Activated CD4-positive, alpha-beta T cell treated with anti-CD3 and anti-CD28 coated beads, Interleukin-2, amount 50 U/mL, for 4 hours (primary cell): Measurements from ENCODE around the gene HIVEP3.

ENCODE experiments used
- DNase-seq, 2 experiments: peaks; one replicate each; pipeline ENCODE4 v3.0.0-alpha.2; 2020

HIVEP3 gene

GRCh38 chr1:41487126-41488039 lies 431.3 kb downstream of the HIVEP3 start:
- no peak for DNase-seq

DNA sequence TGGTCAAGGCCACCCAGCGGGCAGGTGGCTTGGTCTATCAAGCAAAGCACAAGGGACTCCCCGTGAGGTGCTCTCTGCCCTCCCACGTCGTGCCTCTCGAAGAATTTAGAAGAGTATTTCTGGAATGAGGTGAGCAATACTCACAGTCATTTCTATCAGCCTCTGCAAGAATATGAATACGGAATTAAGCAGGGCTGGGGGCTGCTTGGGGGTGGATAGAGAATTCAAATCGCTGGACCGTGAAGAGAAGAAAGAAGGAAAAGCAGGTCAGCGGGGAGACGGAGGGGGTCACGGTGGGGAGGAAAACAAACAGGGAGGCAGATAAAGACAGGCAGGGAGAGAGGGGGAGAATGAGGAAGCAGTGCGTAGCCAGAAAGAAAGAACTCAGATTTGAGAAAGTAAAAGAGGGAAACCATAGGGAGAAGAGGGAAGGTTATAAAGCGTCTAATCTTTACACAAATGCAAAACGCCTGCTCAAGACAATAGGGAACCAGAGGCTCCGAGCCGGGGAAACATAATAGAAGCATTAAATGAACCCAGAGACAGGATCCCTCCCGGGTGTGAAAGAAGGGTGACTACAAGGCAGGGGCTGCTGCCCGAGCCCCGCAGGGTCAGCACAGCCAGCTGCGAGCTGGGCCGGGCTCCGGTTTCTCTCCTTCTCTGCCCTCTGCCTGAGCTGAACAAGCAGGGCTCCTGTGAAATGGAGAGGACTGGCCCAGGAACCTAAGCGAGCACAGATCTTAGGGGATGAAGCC lies 432.2 kb downstream of the HIVEP3 start:
- DNase-seq, result no peak

- no peak for DNase-seq
Measured at GRCh38 chr1:41486053-41486370, 432.7 kb downstream of the HIVEP3 start.

DNA sequence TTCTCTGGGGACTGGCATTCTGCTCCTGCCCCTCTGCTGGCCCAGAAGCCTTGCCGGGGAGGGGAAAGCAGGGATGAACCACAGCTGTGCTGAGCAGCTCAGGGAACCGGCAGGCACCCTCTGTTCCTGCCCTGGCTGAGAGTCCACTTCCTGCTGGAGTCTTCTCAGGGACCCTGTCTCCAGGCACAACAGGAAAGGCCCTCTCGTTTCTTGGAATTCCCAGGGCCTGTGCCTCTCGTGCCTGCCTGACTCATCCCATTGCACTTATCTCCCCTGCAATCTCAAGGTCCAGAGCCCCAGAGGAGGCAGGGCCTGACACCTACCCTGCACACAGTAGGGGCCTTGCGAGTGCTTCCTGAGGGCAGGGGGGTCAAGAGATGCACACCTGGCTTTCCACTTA lies 433.1 kb downstream of the HIVEP3 start:
- DNase-seq, result no peak

DNA sequence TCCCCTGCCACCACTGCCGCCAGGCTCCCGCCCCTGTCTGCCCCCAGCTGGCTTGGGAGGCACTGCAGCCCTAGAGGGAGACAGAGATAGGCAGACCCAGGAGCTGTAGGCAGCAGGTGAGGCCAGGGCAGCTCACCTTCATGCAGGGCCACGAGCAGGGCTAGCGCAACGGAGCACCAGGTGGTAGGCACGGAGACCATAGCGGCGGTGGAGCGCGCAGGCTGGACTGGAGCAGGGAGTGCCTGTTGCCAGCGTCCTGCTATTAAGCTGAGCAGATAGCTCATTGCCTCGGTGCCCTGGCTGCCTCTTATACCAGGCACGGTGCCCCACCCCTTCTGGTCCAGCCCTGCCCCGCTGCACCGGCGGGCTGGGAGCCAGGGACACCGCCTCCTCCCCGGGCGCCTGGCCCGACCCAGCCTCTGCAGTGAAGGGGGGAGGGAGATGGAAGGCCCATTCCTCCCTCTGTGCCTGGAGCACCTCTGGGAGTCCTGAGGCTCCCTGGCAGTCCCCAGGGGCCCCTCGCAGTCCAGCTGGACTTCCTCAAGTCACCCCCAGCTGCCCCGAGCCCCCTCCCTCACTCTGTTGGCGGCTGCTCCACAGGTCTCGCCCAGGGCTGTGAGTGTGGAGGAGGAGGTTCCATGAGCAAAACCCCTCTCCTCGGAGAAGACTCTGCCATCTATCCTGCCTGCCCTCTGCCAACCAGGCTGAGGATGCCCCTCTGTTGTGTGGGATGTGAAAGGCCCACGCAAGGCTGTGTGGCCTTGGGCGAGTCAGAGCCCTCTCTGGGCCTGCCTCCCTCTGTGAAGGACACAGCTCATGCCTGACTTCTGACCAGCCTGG lies 434.1 kb downstream of the HIVEP3 start, which contains the start of gene EDN2:
Gene EDN2 (minus strand): TSS at position 282 of the 840 bp plus-strand sequence. CDS start 82 bp downstream, at position 200.
- no peak for DNase-seq

DNA sequence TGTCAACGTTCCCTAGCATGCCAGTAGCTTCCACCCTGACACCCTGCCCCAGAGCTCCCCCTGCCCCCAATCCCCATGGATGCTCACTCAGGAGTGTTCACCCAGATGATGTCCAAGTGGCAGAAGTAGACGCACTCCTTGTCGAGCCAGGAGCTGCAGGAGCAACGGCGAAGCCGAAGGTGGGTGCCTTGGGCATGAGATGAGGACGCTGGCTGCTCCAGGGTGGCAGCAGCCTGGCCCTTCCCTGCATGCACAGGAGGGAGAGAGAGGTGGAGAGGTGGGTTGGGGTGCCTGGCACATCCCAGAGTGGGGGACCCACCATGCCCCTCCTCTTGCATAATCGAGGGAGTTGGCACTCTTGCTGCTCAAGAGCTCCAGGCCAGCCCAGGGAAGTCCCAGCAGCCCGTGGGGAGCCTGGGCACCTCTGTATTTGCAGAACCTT lies 434.7 kb downstream of the HIVEP3 start:
- DNase-seq, result no peak

GRCh38 chr1:41483001-41483850 lies 435.5 kb downstream of the HIVEP3 start:
- DNase-seq, result no peak

DNA sequence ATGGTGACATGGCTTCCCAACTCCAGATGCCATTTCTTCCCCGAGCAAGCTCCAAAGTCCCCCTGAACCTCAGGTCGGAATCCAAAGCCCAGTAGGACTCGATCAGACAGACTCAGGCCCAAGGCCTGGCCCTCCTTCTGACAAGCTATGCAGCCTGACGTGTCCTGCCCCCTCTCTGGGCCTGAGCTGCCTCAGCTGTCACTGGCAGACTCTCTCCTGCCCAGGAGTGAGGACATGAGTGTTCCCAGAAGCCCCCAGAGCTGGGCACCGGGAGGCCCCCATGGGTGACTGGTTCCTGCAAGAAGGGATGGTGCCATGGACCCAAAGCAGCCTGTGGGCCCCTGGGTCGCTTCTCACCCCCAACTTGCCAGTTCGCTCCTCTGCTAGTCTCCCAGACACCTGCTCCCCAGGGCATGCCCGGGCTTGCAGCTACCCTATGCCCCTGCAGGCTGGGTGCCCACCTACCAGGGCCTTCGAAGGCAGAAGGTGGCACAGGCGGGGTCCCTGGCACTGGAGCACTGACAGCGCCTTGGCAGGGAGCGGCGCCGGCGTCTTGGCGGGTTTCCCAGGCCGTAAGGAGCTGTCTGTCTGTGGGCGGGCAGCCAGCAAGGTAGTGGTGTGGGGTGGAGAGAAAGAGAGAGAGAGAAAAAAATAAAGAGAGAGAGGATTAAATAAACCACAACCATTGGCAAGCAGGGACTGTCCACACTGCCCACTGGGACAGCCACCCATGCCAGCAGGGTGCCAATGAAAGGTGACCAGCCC lies 436.5 kb downstream of the HIVEP3 start:
- DNase-seq, result no peak

- DNase-seq, result no peak
Measured at GRCh38 chr1:41481109-41481775, 437.5 kb downstream of the HIVEP3 start.

DNA sequence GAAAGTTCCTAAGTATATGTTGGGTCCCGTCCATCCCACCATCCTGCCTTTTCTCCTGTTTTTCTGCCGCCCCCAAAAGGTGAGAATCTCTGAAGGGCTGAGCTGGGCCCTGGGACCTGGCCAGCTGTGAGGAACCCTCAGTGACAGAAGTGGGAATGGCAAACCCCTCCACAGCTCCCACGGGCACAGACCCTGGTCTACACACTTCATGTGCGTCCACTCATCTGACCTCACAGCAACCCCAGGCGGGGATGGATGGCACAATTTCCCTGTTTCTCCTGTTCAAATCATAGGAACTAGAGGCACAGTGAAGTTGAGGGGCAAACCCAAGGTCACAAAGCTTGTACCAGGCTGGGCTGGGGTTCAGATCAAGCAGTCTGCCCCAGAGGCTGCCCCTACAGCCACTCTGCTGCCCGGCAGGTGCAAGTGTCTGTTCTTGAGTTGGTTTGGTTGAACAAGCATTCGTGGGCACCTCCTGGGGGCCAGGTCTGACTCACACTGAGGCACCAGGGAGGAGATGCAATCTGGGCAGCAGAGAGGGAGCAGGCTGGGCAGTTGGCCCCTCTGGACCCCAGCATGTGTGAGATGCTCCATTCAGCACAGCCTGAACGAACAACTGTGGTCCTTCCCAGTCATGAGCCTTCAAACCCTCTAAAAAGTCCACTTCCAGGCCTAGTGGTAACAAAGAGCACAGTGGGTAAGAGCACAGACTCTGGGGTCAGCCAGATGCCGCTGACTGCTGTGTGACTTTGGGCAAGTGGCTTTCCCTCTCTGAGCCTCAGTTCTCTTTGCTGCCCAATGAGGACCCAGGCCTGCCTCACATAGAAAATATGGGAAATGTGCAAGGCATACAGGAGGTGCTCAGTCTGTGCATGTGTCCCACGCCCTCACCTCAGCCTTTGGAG lies 438.3 kb downstream of the HIVEP3 start:
- no peak for DNase-seq

- DNase-seq, result no peak
Measured at GRCh38 chr1:41479808-41480160, 438.9 kb downstream of the HIVEP3 start.

GRCh38 chr1:41479000-41479807 lies 439.5 kb downstream of the HIVEP3 start:
- DNase-seq, result no peak

GRCh38 chr1:41478118-41478748 lies 440.5 kb downstream of the HIVEP3 start:
- no peak for DNase-seq

DNA sequence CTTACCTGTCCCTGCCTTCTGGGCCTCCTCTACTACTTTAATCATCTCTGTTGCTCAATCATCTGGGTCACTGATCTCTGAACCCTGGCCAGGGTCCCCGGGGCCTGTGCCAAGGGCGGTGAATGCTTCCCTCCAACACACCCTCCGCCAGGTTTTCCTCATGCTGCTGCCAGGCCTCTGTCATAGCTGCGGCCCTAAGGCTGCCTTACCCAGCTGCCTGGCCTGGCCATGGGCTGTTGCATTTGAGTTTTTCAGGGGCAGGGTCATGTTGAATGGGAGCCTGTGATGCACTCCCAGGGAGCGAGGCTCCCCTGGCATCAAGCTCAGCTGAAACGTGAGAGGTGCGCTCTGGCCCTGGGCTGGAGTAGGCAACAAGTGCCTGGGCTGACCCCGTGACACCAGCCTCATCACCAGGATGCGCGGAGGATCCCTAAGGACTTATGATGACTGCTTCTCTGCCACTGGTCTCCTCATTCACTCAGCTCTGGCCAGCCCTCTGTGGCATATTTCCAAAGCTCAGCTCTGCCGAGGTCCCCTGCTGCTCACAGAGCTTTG lies 441.8 kb downstream of the HIVEP3 start:
- DNase-seq, result no peak

- no peak for DNase-seq
Measured at GRCh38 chr1:41475859-41476567, 442.7 kb downstream of the HIVEP3 start.

DNA sequence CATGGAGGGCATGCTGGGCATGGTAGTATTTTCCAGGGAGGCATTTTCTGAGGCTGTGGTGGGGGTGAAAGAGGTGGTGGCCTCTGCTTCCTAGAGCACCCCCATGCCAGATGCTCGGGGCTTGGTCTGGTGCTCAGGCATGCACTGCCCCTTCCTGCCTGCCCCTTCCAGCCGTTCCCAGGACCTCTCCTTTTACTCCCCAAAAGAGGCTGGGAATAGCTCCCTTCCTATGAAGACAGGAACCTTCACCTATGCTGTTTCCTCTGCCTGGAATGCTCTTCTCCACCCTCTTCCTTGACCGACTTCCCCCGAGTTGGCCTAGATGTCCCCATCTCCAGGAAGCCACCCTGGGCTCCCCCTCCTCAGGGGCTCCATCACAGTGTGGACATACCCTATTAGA lies 443.4 kb downstream of the HIVEP3 start:
- no peak for DNase-seq
